ENCODE data around the gene HOXC12.

HOXC12 gene

GRCh38 chr12:54000116-54001114 lies 45.7 kb downstream of the HOXC12 start, which contains the start of gene HOXC9:
Gene HOXC9 (plus strand): TSS chr12:54000161. CDS start chr12:54000189, 28 bp downstream.
- H2AFZ ChIP-seq (ENCODE audit: low read length): no peak within 1 kb of the TSS
- H3K36me3 ChIP-seq (ENCODE audit: insufficient read depth, low read length): no peaks in the 10 kb centered on the region
- H3K27ac ChIP-seq (ENCODE audit: low read depth, low read length, poor library complexity, severe bottlenecking): no peak within 1 kb of the TSS
- H3F3A ChIP-seq (ENCODE audit: insufficient read depth, low read length): no peaks in the 10 kb centered on the region
- H3K27me3 ChIP-seq (ENCODE audit: insufficient read depth, low read length): peaks cover 16% of the 10 kb centered on the region; the same call in 1 of the 2 replicates
- no peaks in the 10 kb centered on the region for H3K9me2 ChIP-seq (ENCODE audit: low read depth, low read length)
- H3K4me3 ChIP-seq (ENCODE audit: low read depth, low read length, poor library complexity, severe bottlenecking): no peak within 1 kb of the TSS
- no peaks in the 10 kb centered on the region for H3K79me2 ChIP-seq (ENCODE audit: insufficient read depth, low read length)
- H3K4me1 ChIP-seq (ENCODE audit: insufficient read depth, low read length, severe bottlenecking): no peaks in the 10 kb centered on the region
- H4K20me1 ChIP-seq (ENCODE audit: insufficient read depth, low read length): no peaks in the 10 kb centered on the region
- no peak within 1 kb of the TSS for H3K4me2 ChIP-seq (ENCODE audit: low read length)
- no peak within 1 kb of the TSS for H3K9ac ChIP-seq (ENCODE audit: low read length)
- H3K9me3 ChIP-seq (ENCODE audit: low read length): no peaks in the 10 kb centered on the region
- TF ChIP-seq EZH2 (IDR thresholded peaks at IDR 0.05; ENCODE audit: borderline replicate concordance, low read length) (no peak), CTCF (IDR thresholded peaks at IDR 0.05; ENCODE audit: low read length) (no peak)

DNA sequence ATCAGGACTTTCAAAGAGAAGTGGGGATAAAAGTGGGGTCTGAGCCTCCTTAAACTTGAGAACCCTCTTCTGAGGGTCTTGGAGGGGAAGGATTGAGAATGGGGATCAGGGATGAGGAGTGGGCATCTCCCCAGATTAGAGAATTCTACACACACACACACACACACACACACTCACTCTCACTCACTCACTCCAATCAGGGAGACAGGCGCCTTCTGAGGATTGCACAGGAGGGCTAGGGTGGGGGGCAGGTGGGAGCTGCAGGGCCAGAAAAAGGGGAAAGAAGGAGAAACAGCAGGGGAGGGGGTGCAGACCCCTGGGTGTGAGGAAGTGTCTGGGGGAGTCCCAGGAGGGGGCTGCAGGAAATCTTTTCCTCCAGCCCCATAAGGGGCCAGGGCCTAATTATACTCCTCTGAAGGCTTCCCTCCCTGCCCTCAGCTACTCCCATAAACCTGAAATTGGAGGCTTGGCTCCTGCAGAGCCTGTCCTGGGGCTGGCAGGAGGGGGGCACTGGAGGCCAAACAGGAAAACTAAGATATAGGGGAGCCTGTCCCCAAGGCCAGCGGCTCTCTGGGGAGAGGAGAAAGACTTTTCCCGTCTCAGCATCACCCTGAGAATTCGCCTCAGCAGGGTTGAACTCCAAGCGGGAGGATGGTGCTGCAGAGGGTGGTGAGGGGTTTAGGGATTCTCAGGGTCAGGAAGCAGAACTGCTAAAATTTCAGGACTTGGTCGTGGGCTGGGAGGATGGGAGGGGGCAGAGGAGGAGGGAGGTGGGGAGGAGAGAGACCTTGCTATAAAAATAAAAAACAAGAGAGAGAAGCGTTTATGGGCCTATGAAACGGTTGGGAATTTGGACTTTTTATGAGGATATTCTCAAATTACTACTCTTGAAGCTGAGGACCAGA lies 46.8 kb downstream of the HOXC12 start:
- TF ChIP-seq EZH2 (IDR thresholded peaks at IDR 0.05; ENCODE audit: borderline replicate concordance, low read length) (no peak), CTCF (IDR thresholded peaks at IDR 0.05; ENCODE audit: low read length) (no peak)
- peaks cover 15% of the 10 kb centered on the region; the same call in 1 of the 2 replicates for H3K27me3 ChIP-seq (ENCODE audit: insufficient read depth, low read length)
- no peak overlapping the region for H3K9ac ChIP-seq (ENCODE audit: low read length)
- H4K20me1 ChIP-seq (ENCODE audit: insufficient read depth, low read length): no peaks in the 10 kb centered on the region
- no peaks in the 10 kb centered on the region for H3K9me2 ChIP-seq (ENCODE audit: low read depth, low read length)
- no peak overlapping the region for H3K4me3 ChIP-seq (ENCODE audit: low read depth, low read length, poor library complexity, severe bottlenecking)
- H3F3A ChIP-seq (ENCODE audit: insufficient read depth, low read length): no peaks in the 10 kb centered on the region
- no peak overlapping the region for H2AFZ ChIP-seq (ENCODE audit: low read length)
- no peaks in the 10 kb centered on the region for H3K9me3 ChIP-seq (ENCODE audit: low read length)
- H3K4me1 ChIP-seq (ENCODE audit: insufficient read depth, low read length, severe bottlenecking): peaks cover 6% of the 10 kb centered on the region
- no peaks in the 10 kb centered on the region for H3K79me2 ChIP-seq (ENCODE audit: insufficient read depth, low read length)
- H3K27ac ChIP-seq (ENCODE audit: low read depth, low read length, poor library complexity, severe bottlenecking): no peak overlapping the region
- H3K4me2 ChIP-seq (ENCODE audit: low read length): no peak overlapping the region
- H3K36me3 ChIP-seq (ENCODE audit: insufficient read depth, low read length): no peaks in the 10 kb centered on the region

- H3K36me3 ChIP-seq (ENCODE audit: insufficient read depth, low read length): no peaks in the 10 kb centered on the region
- H3K27me3 ChIP-seq (ENCODE audit: insufficient read depth, low read length): peaks cover 6% of the 10 kb centered on the region; the same call in 1 of the 2 replicates
- no peak overlapping the region for H3K4me2 ChIP-seq (ENCODE audit: low read length)
- no peak for TF ChIP-seq EZH2 (IDR thresholded peaks at IDR 0.05; ENCODE audit: borderline replicate concordance, low read length)
- no peak for TF ChIP-seq CTCF (IDR thresholded peaks at IDR 0.05; ENCODE audit: low read length)
- no peak overlapping the region for H3K4me3 ChIP-seq (ENCODE audit: low read depth, low read length, poor library complexity, severe bottlenecking)
- H3F3A ChIP-seq (ENCODE audit: insufficient read depth, low read length): no peaks in the 10 kb centered on the region
- peaks cover 6% of the 10 kb centered on the region for H3K4me1 ChIP-seq (ENCODE audit: insufficient read depth, low read length, severe bottlenecking)
- H3K9ac ChIP-seq (ENCODE audit: low read length): no peak overlapping the region
- no peak overlapping the region for H2AFZ ChIP-seq (ENCODE audit: low read length)
- H4K20me1 ChIP-seq (ENCODE audit: insufficient read depth, low read length): no peaks in the 10 kb centered on the region
- H3K9me2 ChIP-seq (ENCODE audit: low read depth, low read length): no peaks in the 10 kb centered on the region
- H3K9me3 ChIP-seq (ENCODE audit: low read length): no peaks in the 10 kb centered on the region
- H3K79me2 ChIP-seq (ENCODE audit: insufficient read depth, low read length): no peaks in the 10 kb centered on the region
- no peak overlapping the region for H3K27ac ChIP-seq (ENCODE audit: low read depth, low read length, poor library complexity, severe bottlenecking)
Observed at GRCh38 chr12:54002278-54002914, 47.7 kb downstream of the HOXC12 start.

All from OCI-LY1 (cell line).